ENCODE results near the gene PDSS2.

- TF ChIP-seq CTCF (IDR thresholded peaks at IDR 0.05) = no peak
- no peak for TF ChIP-seq POLR2A (IDR thresholded peaks at IDR 0.05)
Measured at GRCh38 chr6:107419733-107420132, 39.6 kb downstream of the PDSS2 start.
